ENCODE measurements around the gene MRPL58. TPM values are rescaled to one million over a fixed set of nuclear protein-coding genes. Genes with fewer than 3 reads are reported as not detected.
"Not testable (repeated sequence)": the region's sequence is repeated elsewhere in the genome, so short reads cannot be mapped to it uniquely, and the experiment has no call there.

MRPL58 gene
- total RNA-seq, 1 experiment from 2014 or later, result 195 TPM

GRCh38 chr17:75044716-75045115 lies 32.2 kb downstream of the MRPL58 start:
- H4K20me1 ChIP-seq (ENCODE audit: low read length), result no peaks in the 10 kb centered on the region
- CTCF ChIA-PET, result no interaction called here

GRCh38 chr17:75045946-75046406 lies 33.5 kb downstream of the MRPL58 start:
- BruUV-seq (replicated peaks), result not testable (repeated sequence)
- POLR2A ChIA-PET (ENCODE audit: unreplicated experiment), result interaction anchor here (0.7 kb wide), 1 partner anchor 1305 kb away, joined by 3 read pairs; no protein-coding TSS in a partner anchor

More at GRCh38 chr17:75044716-75045115, 32.2 kb downstream of the MRPL58 start:
- no peak overlapping the region for H3K4me2 ChIP-seq (ENCODE audit: low read length)
- no peak overlapping the region for H3K4me3 ChIP-seq (ENCODE audit: low read length)
- DNase-seq, result no peak
- ATAC-seq, result no peak
- H3K9me2 ChIP-seq (replicated peaks; ENCODE audit: low read length), result no peaks in the 10 kb centered on the region
- H3K79me2 ChIP-seq (ENCODE audit: low read length), result peaks cover 48% of the 10 kb centered on the region
- TF ChIP-seq EZH2 (IDR thresholded peaks at IDR 0.05; ENCODE audit: low read length, unreplicated experiment) (no peak), EZH2phosphoT487 (IDR thresholded peaks at IDR 0.05; ENCODE audit: borderline replicate concordance, low read length) (no peak), CTCF (conservative IDR thresholded peaks at IDR 0.05; ENCODE audit: low read depth, low read length) (no peak)
- H3K9ac ChIP-seq (ENCODE audit: low read length), result no peak overlapping the region
- intact Hi-C loops (cut with micrococcal nuclease), result no loop called here
- H3F3A ChIP-seq (ENCODE audit: low read length, unreplicated experiment), result no peaks in the 10 kb centered on the region
- H3K4me1 ChIP-seq (ENCODE audit: insufficient read depth, low read length), result peaks cover 13% of the 10 kb centered on the region
- no peaks in the 10 kb centered on the region for H3K9me3 ChIP-seq (ENCODE audit: low read length)
- no peak overlapping the region for H3K27ac ChIP-seq (ENCODE audit: low read length)
- no peaks in the 10 kb centered on the region for H3K27me3 ChIP-seq (ENCODE audit: low read length)
- no peak overlapping the region for H2AFZ ChIP-seq (ENCODE audit: low read length)
- POLR2A ChIA-PET (ENCODE audit: unreplicated experiment), result no interaction called here
- peaks cover 24% of the 10 kb centered on the region for H3K36me3 ChIP-seq (ENCODE audit: low read depth, low read length)
- BruUV-seq (replicated peaks), result no TSS peak

GRCh38 chr17:75046407-75047289 lies 34.2 kb downstream of the MRPL58 start, which contains the start of the genes ATP5PD and KCTD2:
ATP5PD (minus strand) TSS chr17:75046969; CDS start chr17:75042650, 4,319 bp downstream.
KCTD2 (plus strand) TSS chr17:75047225; CDS start chr17:75047251, 26 bp downstream.
- ChIA-PET POLR2A (ENCODE audit: unreplicated experiment) (interaction anchor here (0.6 to 0.7 kb wide), 2 partner anchors 1305 to 1399 kb away, joined by 3 to 5 read pairs; no protein-coding TSS in a partner anchor), CTCF (interaction anchor here (0.5 to 1.6 kb wide), 2 partner anchors 12 to 50 kb away, joined by 6 to 8 read pairs; no protein-coding TSS in a partner anchor)
- intact Hi-C loops (cut with micrococcal nuclease), result loop anchor here (1.0 kb wide), 1 partner anchor 11 kb away; no protein-coding TSS in a partner anchor
- H4K20me1 ChIP-seq (ENCODE audit: low read length), result no peaks in the 10 kb centered on the region
- no peaks in the 10 kb centered on the region for H3K9me3 ChIP-seq (ENCODE audit: low read length)
- ATAC-seq, result peak; percentile 92
- H3F3A ChIP-seq (ENCODE audit: low read length, unreplicated experiment), result no peaks in the 10 kb centered on the region
- H3K27ac ChIP-seq (ENCODE audit: low read length), result peak within 1 kb of the TSS; percentile 79
- peak; percentile 99 for DNase-seq
- no peaks in the 10 kb centered on the region for H3K9me2 ChIP-seq (replicated peaks; ENCODE audit: low read length)
- TF ChIP-seq EZH2 (IDR thresholded peaks at IDR 0.05; ENCODE audit: low read length, unreplicated experiment) (no peak), EZH2phosphoT487 (IDR thresholded peaks at IDR 0.05; ENCODE audit: borderline replicate concordance, low read length) (no peak), CTCF (conservative IDR thresholded peaks at IDR 0.05; ENCODE audit: low read depth, low read length) (no peak)
- BruUV-seq (replicated peaks), result TSS peak; percentile 71
- peak within 1 kb of the TSS; percentile 87 for H2AFZ ChIP-seq (ENCODE audit: low read length)
- no peaks in the 10 kb centered on the region for H3K27me3 ChIP-seq (ENCODE audit: low read length)
- H3K4me1 ChIP-seq (ENCODE audit: insufficient read depth, low read length), result peaks cover 13% of the 10 kb centered on the region
- H3K4me3 ChIP-seq (ENCODE audit: low read length), result peak within 1 kb of the TSS; percentile 99
- H3K79me2 ChIP-seq (ENCODE audit: low read length), result peaks cover 50% of the 10 kb centered on the region
- H3K9ac ChIP-seq (ENCODE audit: low read length), result peak within 1 kb of the TSS; percentile 96
- H3K4me2 ChIP-seq (ENCODE audit: low read length), result peak within 1 kb of the TSS; percentile 95
- H3K36me3 ChIP-seq (ENCODE audit: low read depth, low read length), result peaks cover 18% of the 10 kb centered on the region

More at GRCh38 chr17:75045946-75046406, 33.5 kb downstream of the MRPL58 start:
- H3K36me3 ChIP-seq (ENCODE audit: low read depth, low read length), result peaks cover 21% of the 10 kb centered on the region
- intact Hi-C loops (cut with micrococcal nuclease), result loop anchor here (1.0 kb wide), 1 partner anchor 11 kb away; no protein-coding TSS in a partner anchor
- H3K27me3 ChIP-seq (ENCODE audit: low read length); H3K9me2 ChIP-seq (replicated peaks; ENCODE audit: low read length); H4K20me1 ChIP-seq (ENCODE audit: low read length); ATAC-seq; H3K9me3 ChIP-seq (ENCODE audit: low read length); H3F3A ChIP-seq (ENCODE audit: low read length, unreplicated experiment); DNase-seq; CTCF ChIA-PET: not testable (repeated sequence)
- peak overlapping the region; percentile 96 for H3K9ac ChIP-seq (ENCODE audit: low read length)
- H3K4me1 ChIP-seq (ENCODE audit: insufficient read depth, low read length), result peaks cover 13% of the 10 kb centered on the region
- H3K4me2 ChIP-seq (ENCODE audit: low read length), result peak overlapping the region; percentile 86
- H3K4me3 ChIP-seq (ENCODE audit: low read length), result peak overlapping the region; percentile 99
- H3K79me2 ChIP-seq (ENCODE audit: low read length), result peaks cover 50% of the 10 kb centered on the region
- peak overlapping the region; percentile 87; the same call in 1 of the 2 replicates for H2AFZ ChIP-seq (ENCODE audit: low read length)
- H3K27ac ChIP-seq (ENCODE audit: low read length), result peak overlapping the region; percentile 79

Measured in PC-3 (cell line).